GM11168 (cell line): ENCODE results near the gene FXN.

Experiments
- in situ Hi-C: fragments of 300-500 bp; cut with MboI; formaldehyde crosslinking; loops from one replicate; pipeline ENCODE4 v1.12.0; 2022; ENCODE audit warnings: low sequenced_read_pairs; ENCODE audit not compliant: unreplicated experiment

The FXN gene

GRCh38 chr9:69060766-69061165 lies 25.2 kb downstream of the FXN start:
- in situ Hi-C loops: no loop called here

- in situ Hi-C loops: no loop called here
These were observed 26.6 kb downstream of the FXN start for GRCh38 chr9:69062195-69062594.

GRCh38 chr9:69063839-69064238 lies 28.3 kb downstream of the FXN start:
- in situ Hi-C loops: no loop called here

GRCh38 chr9:69065660-69066059 lies 30.1 kb downstream of the FXN start:
- in situ Hi-C loops: no loop called here

GRCh38 chr9:69066955-69067354 lies 31.4 kb downstream of the FXN start:
- in situ Hi-C loops: no loop called here

GRCh38 chr9:69070201-69070600 lies 34.6 kb downstream of the FXN start:
- in situ Hi-C loops: no loop called here

- in situ Hi-C loops: no loop called here
These were observed 35.5 kb downstream of the FXN start for GRCh38 chr9:69071059-69071458.

GRCh38 chr9:69073103-69073502 lies 37.6 kb downstream of the FXN start:
- in situ Hi-C loops: no loop called here

- in situ Hi-C loops: no loop called here
These were observed 39.2 kb downstream of the FXN start for GRCh38 chr9:69074801-69075200.

GRCh38 chr9:69076550-69076949 lies 41.0 kb downstream of the FXN start:
- in situ Hi-C loops: no loop called here

GRCh38 chr9:69078069-69078468 lies 42.5 kb downstream of the FXN start:
- in situ Hi-C loops: no loop called here

- in situ Hi-C loops: no loop called here
These were observed 43.0 kb downstream of the FXN start for GRCh38 chr9:69078581-69078980.

- in situ Hi-C loops: no loop called here
These were observed 43.6 kb downstream of the FXN start for GRCh38 chr9:69079186-69079585.

GRCh38 chr9:69081261-69081660 lies 45.7 kb downstream of the FXN start:
- in situ Hi-C loops: no loop called here

GRCh38 chr9:69083321-69083720 lies 47.8 kb downstream of the FXN start:
- in situ Hi-C loops: no loop called here

- in situ Hi-C loops: no loop called here
These were observed 50.2 kb downstream of the FXN start for GRCh38 chr9:69085569-69086283.

GRCh38 chr9:69086312-69086711 lies 50.8 kb downstream of the FXN start:
- in situ Hi-C loops: no loop called here

- in situ Hi-C loops: no loop called here
These were observed 51.2 kb downstream of the FXN start for GRCh38 chr9:69086769-69087168.

- in situ Hi-C loops: no loop called here
These were observed 53.5 kb downstream of the FXN start for GRCh38 chr9:69089082-69089481.

GRCh38 chr9:69089491-69089890 lies 53.9 kb downstream of the FXN start:
- in situ Hi-C loops: no loop called here

- in situ Hi-C loops: no loop called here
These were observed 54.7 kb downstream of the FXN start for GRCh38 chr9:69090140-69090750.

- in situ Hi-C loops: no loop called here
These were observed 55.4 kb downstream of the FXN start for GRCh38 chr9:69090946-69091345.
